Neural cell (in vitro differentiated cells): ENCODE data around the gene GRIFIN. TPM values are rescaled to one million over a fixed set of nuclear protein-coding genes. Genes with fewer than 3 reads are reported as not detected.

Experiments
- H2AFZ ChIP-seq: fragments of 200-600, 300-800 bp; sonication (generic), shearing (Covaris generic); 2 replicates; pipeline ENCODE4 v1.6.0; 2014; ENCODE audit warnings: low read depth, mild to moderate bottlenecking, antibody characterized with exemption, low read length, moderate library complexity
- H3F3A ChIP-seq: fragments of 200-600 bp; shearing (Covaris generic); 2 replicates; pipeline ENCODE4 v1.6.1; 2016; ENCODE audit warnings: mild to moderate bottlenecking, moderate library complexity, mixed read lengths, antibody characterized with exemption, low read length; ENCODE audit not compliant: insufficient read depth, poor library complexity, severe bottlenecking
- H3K27ac ChIP-seq: fragments of 200-600, 300-800 bp; sonication (generic), shearing (Covaris generic); 2 replicates; pipeline ENCODE4 v1.5.1; 2014; ENCODE audit warnings: mild to moderate bottlenecking, low read length, moderate library complexity
- H3K27me3 ChIP-seq: fragments of 300-800, 200-600 bp; sonication (generic), shearing (Covaris generic); 2 replicates; pipeline ENCODE4 v1.6.0; 2014; ENCODE audit warnings: mild to moderate bottlenecking, low read depth, low read length, moderate library complexity; ENCODE audit not compliant: insufficient read depth
- H3K36me3 ChIP-seq: fragments of 300-800, 200-600 bp; sonication (generic), shearing (Covaris generic); 2 replicates; pipeline ENCODE4 v1.5.1; 2014; ENCODE audit warnings: mild to moderate bottlenecking, antibody characterized with exemption, low read length, moderate library complexity; ENCODE audit not compliant: insufficient read depth
- H3K4me2 ChIP-seq: fragments of 300-800, 200-600 bp; sonication (generic), shearing (Covaris generic); 2 replicates; pipeline ENCODE4 v1.6.0; 2014; ENCODE audit warnings: mild to moderate bottlenecking, low read length
- H3K4me3 ChIP-seq: fragments of 300-800, 200-600 bp; sonication (generic), shearing (Covaris generic); 2 replicates; pipeline ENCODE4 v1.5.1; 2014; ENCODE audit warnings: mild to moderate bottlenecking, low read length, moderate library complexity
- H3K79me2 ChIP-seq: fragments of 200-600 bp; shearing (Covaris generic); replicated peaks from 2 replicates; pipeline ENCODE4 v1.6.0; 2014; ENCODE audit warnings: mild to moderate bottlenecking, low read length, moderate library complexity; ENCODE audit not compliant: insufficient read depth
- H3K9ac ChIP-seq: fragments of 300-800, 200-600 bp; sonication (generic), shearing (Covaris generic); 2 replicates; pipeline ENCODE4 v1.6.1; 2016; ENCODE audit warnings: mild to moderate bottlenecking, low read length, mixed read lengths
- H3K9me2 ChIP-seq: fragments of 200-600 bp; shearing (Covaris generic); 2 replicates; pipeline ENCODE4 v1.6.1; 2016; ENCODE audit warnings: mild to moderate bottlenecking, low read length, mixed read lengths; ENCODE audit not compliant: insufficient read depth
- H3K9me3 ChIP-seq: fragments of 200-600, 300-800 bp; sonication (generic), shearing (Covaris generic); 2 replicates; pipeline ENCODE4 v1.6.1; 2016; ENCODE audit warnings: mild to moderate bottlenecking, mixed run types, low read length, moderate library complexity, mixed read lengths
- H4K20me1 ChIP-seq: fragments of 200-600 bp; shearing (Covaris generic); 2 replicates; pipeline ENCODE4 v1.6.1; 2016; ENCODE audit warnings: mild to moderate bottlenecking, mixed run types; ENCODE audit not compliant: insufficient read depth
- EP300 ChIP-seq: fragments of 450-650 bp; conservative IDR thresholded peaks from 2 replicates; pipeline ENCODE4 v1.6.1; 2014; ENCODE audit warnings: antibody characterized with exemption, mild to moderate bottlenecking, moderate library complexity; ENCODE audit not compliant: poor library complexity, severe bottlenecking
- EZH2 ChIP-seq: fragments of 200-600, 300-800 bp; shearing (Covaris generic), sonication (generic); IDR thresholded peaks from 2 replicates; pipeline ENCODE4 v1.6.1; 2014; ENCODE audit warnings: antibody characterized with exemption, low read length, borderline replicate concordance, mild to moderate bottlenecking; ENCODE audit not compliant: insufficient read depth, poor library complexity, severe bottlenecking
- MXI1 ChIP-seq: fragments of 450-650 bp; conservative IDR thresholded peaks from 2 replicates; pipeline ENCODE4 v1.6.1; 2014; ENCODE audit warnings: antibody characterized with exemption, mild to moderate bottlenecking; ENCODE audit not compliant: poor library complexity, severe bottlenecking
- POLR2AphosphoS5 ChIP-seq: IDR thresholded peaks from 2 replicates; pipeline ENCODE4 v1.6.1; 2012
- RAD21 ChIP-seq: fragments of 450-650 bp; conservative IDR thresholded peaks from 2 replicates; pipeline ENCODE4 v1.6.1; 2014; ENCODE audit warnings: antibody characterized with exemption, mild to moderate bottlenecking, moderate library complexity
- SMC3 ChIP-seq: fragments of 450-650 bp; conservative IDR thresholded peaks from 2 replicates; pipeline ENCODE4 v1.6.1; 2014; ENCODE audit warnings: antibody characterized with exemption, mild to moderate bottlenecking, moderate library complexity; ENCODE audit not compliant: poor library complexity
- TAF1 ChIP-seq: IDR thresholded peaks from 2 replicates; pipeline ENCODE4 v1.6.1; 2012; ENCODE audit warnings: low read depth
- polyA plus RNA-seq: library from polyadenylated mRNA; depleted of rRNA; stranded (reverse); fragments of >200 nt; gene quantifications from 2 replicates; pipeline ENCODE4 v1.2.3, GENCODE V29; 2014
- TF ChIP-seq, protein P1 (sequence below): IDR thresholded peaks from 2 replicates; pipeline ENCODE4 v1.6.1; 2012; ENCODE audit warnings: borderline replicate concordance
- TF ChIP-seq, protein P2 (sequence below): fragments of 450-650 bp; IDR thresholded peaks from 2 replicates; pipeline ENCODE4 v1.5.1; 2014; ENCODE audit warnings: antibody characterized with exemption, mild to moderate bottlenecking, moderate library complexity; ENCODE audit not compliant: poor library complexity, severe bottlenecking

Gene GRIFIN
- polyA plus RNA-seq, 1 donor from 2014 or later = not detected

DNA sequence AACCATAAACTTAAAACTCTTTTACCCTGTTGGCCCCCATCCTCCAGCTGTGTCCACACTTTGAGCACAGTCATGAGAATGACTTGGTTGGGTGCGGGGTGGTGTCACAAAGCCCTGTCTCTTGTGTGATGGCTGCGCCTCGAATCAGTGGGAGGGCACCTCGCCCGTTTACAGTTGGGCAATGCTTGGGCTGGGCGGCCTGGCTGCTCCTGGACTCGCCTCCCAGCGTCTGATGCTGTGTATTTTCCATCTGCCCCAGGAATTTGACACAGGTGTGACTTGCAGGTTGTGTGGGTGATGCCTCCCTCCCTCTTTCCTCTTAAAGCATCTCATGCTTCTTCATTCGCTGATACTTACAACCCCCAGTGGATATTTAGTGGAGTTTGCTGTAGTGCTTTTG is 39.1 kb downstream of the GRIFIN start:
- TF ChIP-seq, protein P1, sequence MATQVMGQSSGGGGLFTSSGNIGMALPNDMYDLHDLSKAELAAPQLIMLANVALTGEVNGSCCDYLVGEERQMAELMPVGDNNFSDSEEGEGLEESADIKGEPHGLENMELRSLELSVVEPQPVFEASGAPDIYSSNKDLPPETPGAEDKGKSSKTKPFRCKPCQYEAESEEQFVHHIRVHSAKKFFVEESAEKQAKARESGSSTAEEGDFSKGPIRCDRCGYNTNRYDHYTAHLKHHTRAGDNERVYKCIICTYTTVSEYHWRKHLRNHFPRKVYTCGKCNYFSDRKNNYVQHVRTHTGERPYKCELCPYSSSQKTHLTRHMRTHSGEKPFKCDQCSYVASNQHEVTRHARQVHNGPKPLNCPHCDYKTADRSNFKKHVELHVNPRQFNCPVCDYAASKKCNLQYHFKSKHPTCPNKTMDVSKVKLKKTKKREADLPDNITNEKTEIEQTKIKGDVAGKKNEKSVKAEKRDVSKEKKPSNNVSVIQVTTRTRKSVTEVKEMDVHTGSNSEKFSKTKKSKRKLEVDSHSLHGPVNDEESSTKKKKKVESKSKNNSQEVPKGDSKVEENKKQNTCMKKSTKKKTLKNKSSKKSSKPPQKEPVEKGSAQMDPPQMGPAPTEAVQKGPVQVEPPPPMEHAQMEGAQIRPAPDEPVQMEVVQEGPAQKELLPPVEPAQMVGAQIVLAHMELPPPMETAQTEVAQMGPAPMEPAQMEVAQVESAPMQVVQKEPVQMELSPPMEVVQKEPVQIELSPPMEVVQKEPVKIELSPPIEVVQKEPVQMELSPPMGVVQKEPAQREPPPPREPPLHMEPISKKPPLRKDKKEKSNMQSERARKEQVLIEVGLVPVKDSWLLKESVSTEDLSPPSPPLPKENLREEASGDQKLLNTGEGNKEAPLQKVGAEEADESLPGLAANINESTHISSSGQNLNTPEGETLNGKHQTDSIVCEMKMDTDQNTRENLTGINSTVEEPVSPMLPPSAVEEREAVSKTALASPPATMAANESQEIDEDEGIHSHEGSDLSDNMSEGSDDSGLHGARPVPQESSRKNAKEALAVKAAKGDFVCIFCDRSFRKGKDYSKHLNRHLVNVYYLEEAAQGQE = no peak
- TF ChIP-seq SMC3 (no peak), MXI1 (no peak)
- H3K9ac ChIP-seq = no peak overlapping the region
- no peak overlapping the region for H2AFZ ChIP-seq
- no peaks in the 10 kb centered on the region for H3F3A ChIP-seq
- no peak overlapping the region for H3K27ac ChIP-seq
- no peak overlapping the region for H3K4me2 ChIP-seq
- H3K27me3 ChIP-seq = no peaks in the 10 kb centered on the region
- peaks cover 9% of the 10 kb centered on the region for H3K36me3 ChIP-seq
- H4K20me1 ChIP-seq = no peaks in the 10 kb centered on the region
- no peaks in the 10 kb centered on the region for H3K9me2 ChIP-seq
- no peak overlapping the region for H3K4me3 ChIP-seq
- H3K79me2 ChIP-seq = no peaks in the 10 kb centered on the region
- no peaks in the 10 kb centered on the region for H3K9me3 ChIP-seq

GRCh38 chr7:2436341-2437104 is 39.7 kb downstream of the GRIFIN start:
- no peak overlapping the region for H2AFZ ChIP-seq
- H4K20me1 ChIP-seq = no peaks in the 10 kb centered on the region
- no peaks in the 10 kb centered on the region for H3F3A ChIP-seq
- no peak for TF ChIP-seq SMC3
- H3K9ac ChIP-seq = no peak overlapping the region
- no peaks in the 10 kb centered on the region for H3K9me2 ChIP-seq
- no peak overlapping the region for H3K4me2 ChIP-seq
- peaks cover 9% of the 10 kb centered on the region for H3K36me3 ChIP-seq
- no peaks in the 10 kb centered on the region for H3K27me3 ChIP-seq
- H3K9me3 ChIP-seq = peaks cover 1% of the 10 kb centered on the region
- H3K27ac ChIP-seq = no peak overlapping the region
- no peak overlapping the region for H3K4me3 ChIP-seq
- no peaks in the 10 kb centered on the region for H3K79me2 ChIP-seq

- TF ChIP-seq SMC3 (no peak), POLR2AphosphoS5 (no peak), EP300 (no peak), MXI1 (no peak), RAD21 (no peak), TAF1 (no peak), EZH2 (no peak)
- TF ChIP-seq, protein P1 = no peak
- TF ChIP-seq, protein P2, sequence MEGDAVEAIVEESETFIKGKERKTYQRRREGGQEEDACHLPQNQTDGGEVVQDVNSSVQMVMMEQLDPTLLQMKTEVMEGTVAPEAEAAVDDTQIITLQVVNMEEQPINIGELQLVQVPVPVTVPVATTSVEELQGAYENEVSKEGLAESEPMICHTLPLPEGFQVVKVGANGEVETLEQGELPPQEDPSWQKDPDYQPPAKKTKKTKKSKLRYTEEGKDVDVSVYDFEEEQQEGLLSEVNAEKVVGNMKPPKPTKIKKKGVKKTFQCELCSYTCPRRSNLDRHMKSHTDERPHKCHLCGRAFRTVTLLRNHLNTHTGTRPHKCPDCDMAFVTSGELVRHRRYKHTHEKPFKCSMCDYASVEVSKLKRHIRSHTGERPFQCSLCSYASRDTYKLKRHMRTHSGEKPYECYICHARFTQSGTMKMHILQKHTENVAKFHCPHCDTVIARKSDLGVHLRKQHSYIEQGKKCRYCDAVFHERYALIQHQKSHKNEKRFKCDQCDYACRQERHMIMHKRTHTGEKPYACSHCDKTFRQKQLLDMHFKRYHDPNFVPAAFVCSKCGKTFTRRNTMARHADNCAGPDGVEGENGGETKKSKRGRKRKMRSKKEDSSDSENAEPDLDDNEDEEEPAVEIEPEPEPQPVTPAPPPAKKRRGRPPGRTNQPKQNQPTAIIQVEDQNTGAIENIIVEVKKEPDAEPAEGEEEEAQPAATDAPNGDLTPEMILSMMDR = no peak
- H3F3A ChIP-seq = no peaks in the 10 kb centered on the region
- H3K4me2 ChIP-seq = no peak overlapping the region
- H3K4me3 ChIP-seq = no peak overlapping the region
- peaks cover 9% of the 10 kb centered on the region for H3K36me3 ChIP-seq
- no peaks in the 10 kb centered on the region for H3K27me3 ChIP-seq
- no peak overlapping the region for H3K9ac ChIP-seq
- no peaks in the 10 kb centered on the region for H3K79me2 ChIP-seq
- no peaks in the 10 kb centered on the region for H3K9me2 ChIP-seq
- H3K9me3 ChIP-seq = peaks cover 4% of the 10 kb centered on the region
- H3K27ac ChIP-seq = no peak overlapping the region
- no peak overlapping the region for H2AFZ ChIP-seq
- H4K20me1 ChIP-seq = no peaks in the 10 kb centered on the region
These were observed 41.1 kb downstream of the GRIFIN start for GRCh38 chr7:2435146-2435545.
